Activated gamma-delta T cell treated with anti-CD3 and anti-CD28 coated beads, Interleukin-2, amount 50 U/mL, for 16 hours (primary cell): ENCODE data around the gene C2CD4D.
"Not testable (repeated sequence)": the region's sequence is repeated elsewhere in the genome, so short reads cannot be mapped to it uniquely, and the experiment has no call there.

Experiments
- DNase-seq: peaks from one replicate; pipeline ENCODE4 v3.0.0-alpha.2; 2020; ENCODE audit warnings: low read depth

Gene C2CD4D

DNA sequence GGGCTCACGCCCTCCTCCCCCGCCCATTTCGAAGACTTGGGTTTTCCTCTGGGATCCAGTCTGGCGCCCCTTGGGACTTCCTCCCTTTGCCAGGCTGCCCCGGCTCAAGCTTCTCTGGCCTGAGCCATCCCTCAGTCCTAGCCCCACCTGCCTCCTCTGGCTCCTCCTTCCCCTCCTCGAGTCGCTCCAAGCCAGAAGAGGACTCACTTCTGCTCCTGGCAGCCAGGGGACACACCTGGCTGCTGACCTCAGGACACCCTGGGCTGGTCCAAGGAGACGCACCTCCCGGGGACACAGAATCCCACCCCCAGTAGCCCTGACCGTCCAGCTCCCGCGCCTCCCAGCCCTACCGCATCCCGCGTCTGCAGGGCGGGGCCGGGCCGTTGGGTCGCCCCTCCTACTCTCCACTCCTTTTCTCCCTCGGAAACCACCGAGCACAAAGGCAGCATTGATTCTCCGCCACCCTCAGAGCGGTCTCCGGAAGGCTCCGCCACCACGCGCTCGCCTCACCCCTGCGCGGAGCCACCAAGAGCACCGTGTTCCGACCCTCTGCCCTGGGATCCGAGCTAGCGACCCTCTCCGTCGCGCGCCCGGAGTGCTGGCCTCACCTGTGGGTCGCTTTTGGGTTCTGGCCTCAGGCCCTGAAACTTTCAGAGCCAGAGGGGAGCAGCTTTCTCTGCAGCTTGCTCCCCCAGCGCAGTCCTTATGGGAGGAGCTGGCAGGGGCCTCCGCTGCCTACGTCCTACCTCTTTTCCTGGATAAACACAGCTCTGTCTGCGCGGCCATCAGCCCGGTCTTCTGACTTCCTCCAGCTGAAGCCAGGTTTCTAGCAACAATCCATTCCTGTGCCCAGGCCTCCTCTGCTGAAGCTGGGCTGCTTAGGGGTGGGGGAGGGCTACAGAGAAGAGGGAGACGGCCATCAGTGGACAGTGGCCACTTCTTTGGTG lies at the start of gene C2CD4D:
C2CD4D (minus strand) TSS at position 364 of the 947 bp plus-strand sequence. CDS start 831 bp downstream, outside the sequence.
- DNase-seq, result peak; percentile 47

DNA sequence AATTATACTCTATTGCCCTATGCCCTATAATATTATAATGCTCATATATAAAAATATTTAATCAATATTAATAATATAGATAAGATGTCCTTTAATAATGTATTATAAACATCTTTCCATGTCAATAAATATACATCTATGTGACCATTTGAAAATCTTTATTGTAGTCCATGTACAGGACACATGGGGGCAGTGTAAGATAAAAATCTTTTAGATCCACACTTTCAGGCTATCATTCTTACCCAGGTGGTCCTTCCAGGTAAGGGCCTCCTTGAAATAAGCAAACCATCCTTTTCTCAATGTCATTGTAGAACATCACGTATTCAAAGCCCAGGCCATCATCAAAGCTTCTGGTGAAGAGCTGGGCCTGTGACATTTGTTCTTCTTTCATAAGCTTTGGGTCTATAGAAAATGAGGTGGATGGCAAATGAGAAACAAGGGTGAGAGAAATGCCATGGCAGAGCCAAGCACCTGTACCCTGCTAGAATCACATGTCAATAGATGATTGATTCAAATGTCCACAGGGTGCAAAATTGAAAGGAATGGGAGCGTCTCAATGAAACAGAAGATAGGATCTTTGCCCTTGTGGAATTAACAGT lies 49.5 kb upstream of the C2CD4D start:
- DNase-seq, result no peak

GRCh38 chr1:151887028-151887427 lies 47.4 kb upstream of the C2CD4D start:
- DNase-seq, result no peak

GRCh38 chr1:151885479-151885878 lies 45.9 kb upstream of the C2CD4D start:
- no peak for DNase-seq

DNA sequence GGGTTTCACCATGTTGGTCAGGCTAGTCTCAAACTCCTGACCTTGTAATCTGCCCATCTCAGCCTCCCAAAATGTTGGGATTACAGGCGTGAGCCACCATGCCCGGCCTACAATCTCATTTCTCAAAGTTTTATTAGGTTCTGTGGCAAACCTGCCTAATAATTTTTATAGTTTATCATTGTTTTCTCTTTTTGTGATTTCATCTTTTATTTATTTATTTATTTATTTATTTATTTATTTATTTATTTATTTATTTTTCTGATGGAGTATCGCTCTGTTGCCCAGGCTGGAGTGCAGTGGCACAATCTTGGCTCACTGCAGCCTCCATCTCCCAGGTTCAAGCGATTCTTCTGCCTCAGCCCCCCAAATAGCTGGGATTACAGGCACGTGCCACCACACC lies 45.3 kb upstream of the C2CD4D start:
- not testable (repeated sequence) for DNase-seq

DNA sequence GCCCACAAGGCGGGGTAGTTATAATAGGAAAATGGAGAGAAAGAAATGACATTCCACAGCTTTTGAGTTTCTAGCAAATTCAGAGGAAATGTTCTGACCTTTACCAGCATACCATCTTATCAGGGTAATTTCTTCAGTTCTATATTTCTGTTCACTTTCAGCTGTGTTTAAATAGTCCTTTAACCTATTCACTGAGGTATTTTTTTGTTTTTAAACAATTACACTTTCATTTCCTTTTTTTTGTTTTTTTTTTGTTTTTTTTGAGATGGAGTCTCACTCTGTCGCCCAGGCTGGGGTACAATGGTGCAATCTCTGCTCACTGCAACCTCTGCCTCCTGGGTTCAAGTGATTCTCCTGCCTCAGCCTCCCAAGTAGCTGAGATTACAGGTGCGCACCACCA lies 44.8 kb upstream of the C2CD4D start:
- not testable (repeated sequence) for DNase-seq

GRCh38 chr1:151883898-151884297 lies 44.3 kb upstream of the C2CD4D start:
- DNase-seq, result not testable (repeated sequence)

DNA sequence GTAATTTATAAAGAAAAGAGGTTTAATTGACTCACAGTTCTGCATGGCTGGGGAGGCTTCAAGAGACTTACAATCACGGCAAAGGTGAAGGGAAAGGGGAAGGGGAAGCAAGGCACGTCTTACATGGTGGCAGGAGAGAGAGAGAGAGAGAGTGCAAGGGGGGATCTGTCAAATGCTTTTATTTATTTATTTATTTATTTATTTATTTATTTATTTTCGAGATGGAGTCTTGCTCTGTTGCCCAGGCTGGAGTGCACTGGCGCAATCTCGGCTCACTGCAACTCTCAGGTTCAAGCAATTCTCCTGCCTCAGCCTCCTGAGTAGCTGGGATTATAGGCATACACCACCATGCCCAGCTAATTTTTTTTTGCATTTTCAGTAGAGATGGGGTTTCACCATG lies 43.3 kb upstream of the C2CD4D start:
- not testable (repeated sequence) for DNase-seq

DNA sequence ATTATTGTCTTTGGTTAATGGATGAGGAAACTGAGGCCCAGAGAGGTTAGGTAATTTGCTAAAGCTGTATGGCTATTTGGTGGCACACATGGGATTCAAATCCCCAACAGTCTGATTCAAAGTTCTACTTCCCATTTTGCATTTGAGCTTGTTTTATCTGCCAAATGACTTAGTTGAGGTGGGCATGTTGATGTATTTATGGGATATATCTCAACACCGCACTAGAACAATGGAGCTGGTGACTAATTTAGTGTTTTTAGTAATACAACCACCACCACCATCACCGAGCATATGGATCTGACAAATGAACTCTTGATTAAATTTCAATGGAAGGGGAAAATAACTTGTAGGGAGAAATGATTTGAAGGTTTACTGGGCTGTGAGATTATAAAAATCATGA lies 42.8 kb upstream of the C2CD4D start:
- no peak for DNase-seq

- DNase-seq, result no peak
Measured at GRCh38 chr1:151881479-151881878, 41.9 kb upstream of the C2CD4D start.

DNA sequence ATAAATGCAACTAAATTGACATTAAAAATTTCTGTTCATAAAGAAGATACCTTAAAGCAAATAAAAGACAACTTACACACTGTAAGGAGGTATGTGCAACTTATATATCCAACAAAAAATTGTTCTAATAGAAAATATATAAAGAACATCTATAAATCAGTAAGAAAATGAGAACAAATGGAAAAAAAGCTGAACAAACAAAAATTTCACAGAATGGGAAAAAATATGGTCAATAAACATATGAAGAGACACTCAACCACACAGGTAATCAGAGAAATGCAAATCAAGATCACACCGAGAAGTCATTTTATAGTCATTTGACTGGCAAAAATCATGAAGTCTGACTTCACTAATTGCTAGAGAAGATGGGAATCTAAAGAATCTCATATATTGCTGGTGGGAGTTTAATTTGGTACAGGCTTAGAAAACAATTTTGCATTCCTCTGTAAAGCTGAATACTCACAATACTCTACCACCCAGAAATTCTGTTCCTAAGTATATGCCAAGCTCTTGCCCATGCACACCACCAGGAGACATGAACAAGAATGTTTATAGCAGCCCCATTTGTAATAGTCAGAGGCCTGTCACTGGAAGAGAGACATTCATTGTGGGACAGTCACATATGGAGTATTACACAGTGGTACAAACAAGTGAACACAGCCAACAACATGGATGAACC lies 35.9 kb upstream of the C2CD4D start:
- DNase-seq, result no peak

DNA sequence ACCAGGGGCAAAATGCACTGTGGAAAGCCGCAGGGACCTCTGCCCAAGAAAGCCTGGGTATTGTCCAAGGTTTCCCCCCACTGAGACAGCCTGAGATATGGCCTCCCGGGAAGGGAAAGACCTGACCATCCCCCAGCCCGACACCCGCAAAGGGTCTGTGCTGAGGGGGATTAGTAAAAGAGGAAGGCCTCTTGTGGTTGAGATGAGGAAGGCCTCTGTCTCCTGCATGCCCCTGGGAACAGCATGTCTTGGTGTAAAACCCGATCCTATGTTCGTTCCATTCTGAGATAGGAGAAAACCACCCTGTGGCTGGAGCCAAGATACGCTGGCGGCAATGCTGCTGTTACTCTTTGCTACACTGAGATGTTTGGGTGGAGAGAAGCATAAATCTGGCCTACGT lies 33.2 kb upstream of the C2CD4D start:
- DNase-seq, result not testable (repeated sequence)

- DNase-seq, result no peak
Measured at GRCh38 chr1:151871284-151872030, 31.8 kb upstream of the C2CD4D start.

DNA sequence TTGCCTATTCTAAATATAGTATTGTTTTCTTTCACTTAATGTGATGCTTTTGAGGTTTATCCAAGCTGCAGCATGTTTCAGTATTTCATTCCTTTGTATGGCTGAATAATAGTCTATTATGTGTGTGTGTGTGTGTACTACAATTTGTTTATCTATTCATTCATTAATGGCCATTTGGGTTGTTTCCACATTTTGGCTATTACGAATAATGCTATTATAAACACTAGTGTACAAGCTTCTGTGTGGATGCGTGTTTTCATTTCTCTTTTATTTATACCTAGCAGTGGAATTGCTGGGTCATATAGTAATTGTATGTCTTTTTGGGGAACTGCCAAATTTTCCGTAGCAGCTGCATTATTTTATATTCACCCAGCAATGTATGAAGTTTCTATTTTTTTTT lies 28.9 kb upstream of the C2CD4D start:
- no peak for DNase-seq

DNA sequence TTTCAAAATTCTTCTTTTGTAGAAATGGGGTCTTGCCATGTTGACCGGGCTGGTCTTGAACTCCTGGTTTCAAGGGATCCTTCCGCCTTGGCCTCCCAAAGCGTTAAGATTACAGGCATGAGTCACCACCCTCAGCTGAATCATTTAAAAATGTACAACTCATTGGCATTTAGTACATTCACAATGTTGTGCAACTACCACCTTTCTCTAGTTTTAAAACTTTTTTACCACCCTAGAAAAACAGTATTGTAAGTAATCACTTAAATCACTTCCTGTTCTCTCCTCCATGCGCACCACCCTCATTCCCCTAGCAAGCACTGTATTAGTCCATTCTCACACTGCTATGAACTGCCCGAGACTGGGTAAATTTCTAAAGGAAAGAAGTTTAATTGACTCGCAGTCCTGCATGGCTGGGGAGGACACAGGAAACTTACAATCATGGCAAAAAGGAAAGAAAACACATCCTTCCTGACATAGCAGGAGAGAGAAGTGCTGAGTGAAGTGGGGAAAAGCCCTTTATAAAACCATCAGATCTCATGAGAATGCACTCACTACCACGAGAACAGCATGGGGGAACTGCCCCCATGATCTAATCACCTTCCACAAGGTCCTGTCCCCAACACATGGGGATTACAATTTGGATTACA lies 28.3 kb upstream of the C2CD4D start:
- no peak for DNase-seq

DNA sequence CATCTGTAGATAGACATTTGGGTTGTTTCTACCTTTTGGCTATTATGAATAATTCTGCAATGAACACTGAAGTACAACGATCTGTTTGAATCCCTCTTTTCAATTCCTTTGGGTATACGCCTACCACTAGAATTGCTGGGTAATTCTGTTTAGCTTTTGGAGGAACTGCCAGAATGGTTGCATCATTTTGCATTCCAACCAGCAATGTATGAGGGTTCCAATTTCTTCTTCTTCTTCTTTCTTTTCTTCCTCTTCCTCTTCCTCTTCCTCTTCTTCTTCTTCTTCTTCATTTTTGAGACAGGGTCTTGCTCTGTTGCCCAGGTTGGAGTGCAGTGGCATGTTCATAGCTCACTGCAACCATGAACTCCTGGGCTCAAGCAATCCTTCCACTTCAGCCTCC lies 27.7 kb upstream of the C2CD4D start:
- no peak for DNase-seq

DNA sequence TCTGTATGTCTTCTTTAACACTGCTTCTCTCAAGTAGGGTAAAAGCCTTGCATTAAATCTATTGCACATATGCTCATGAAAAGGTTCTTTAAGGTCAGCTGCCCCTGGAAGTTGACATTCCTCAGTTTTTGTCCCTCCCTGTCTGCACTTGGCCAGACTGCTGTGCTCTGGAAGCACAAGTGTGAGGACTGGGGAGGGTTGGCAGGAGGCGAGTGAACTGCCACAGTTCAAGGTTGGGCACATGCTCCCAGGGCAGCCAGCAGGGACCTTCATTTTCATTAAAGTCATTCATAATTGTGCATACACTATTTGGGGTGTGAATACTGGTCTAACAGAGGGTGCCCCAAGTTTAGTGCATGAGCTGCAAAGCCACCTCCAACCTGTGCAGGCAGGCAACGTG lies 24.8 kb upstream of the C2CD4D start:
- no peak for DNase-seq

GRCh38 chr1:151862604-151863003 lies 23.0 kb upstream of the C2CD4D start:
- DNase-seq, result no peak

- DNase-seq, result no peak
Measured at GRCh38 chr1:151860504-151861187, 21.0 kb upstream of the C2CD4D start.

DNA sequence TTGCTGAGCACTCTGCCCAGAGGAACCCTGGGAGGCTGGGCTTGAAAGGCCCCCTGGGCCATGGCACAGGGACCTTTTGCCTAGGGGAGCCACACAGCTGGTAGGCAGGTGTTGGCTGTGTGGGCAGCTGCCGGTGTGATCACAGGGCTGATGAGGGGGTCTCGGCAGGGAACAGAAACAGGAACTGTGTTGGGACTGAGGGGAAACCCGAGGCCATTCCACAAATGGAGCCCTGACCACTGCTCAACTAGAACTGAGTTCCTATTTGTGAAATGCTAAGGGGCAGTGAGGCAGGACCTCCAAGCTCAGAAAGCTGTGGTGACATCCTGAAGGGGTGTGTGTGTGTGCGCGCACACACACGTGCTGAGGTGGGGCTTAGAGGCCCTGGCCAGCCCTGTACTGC lies 20.3 kb upstream of the C2CD4D start:
- DNase-seq, result no peak
